DMS114 treated with DMSO at 0.1 percent for 48 hours (cell line): ENCODE data around the gene KLHL30.

Experiments
- DNase-seq: peaks from one replicate; lab custom pipeline; 2025; ENCODE audit not compliant: unreplicated experiment; lab: John Stamatoyannopoulos, UW

KLHL30 gene

GRCh38 chr2:238144262-238144661, 5.8 kb downstream of the KLHL30 start:
- DNase-seq = no peak

DNA sequence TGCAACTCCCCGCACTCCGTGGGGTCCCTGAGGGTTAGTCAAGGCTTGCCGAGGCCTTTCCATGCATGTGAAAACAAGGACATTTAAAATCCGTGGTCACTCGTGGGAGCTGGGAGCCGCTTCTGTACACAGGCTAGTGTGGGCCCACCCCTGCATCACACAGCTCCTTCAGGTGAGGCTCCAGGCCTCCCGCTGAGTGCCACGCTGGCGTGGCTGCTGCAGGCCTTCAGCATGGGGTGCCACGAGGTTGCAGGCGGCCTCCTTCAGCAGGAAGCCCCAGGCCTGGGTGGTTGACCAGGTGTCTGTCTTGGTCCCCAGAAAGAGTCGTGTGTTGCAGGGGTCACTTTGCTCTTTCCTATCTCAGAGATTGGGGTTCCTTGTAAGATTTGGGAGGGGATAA, 6.6 kb downstream of the KLHL30 start:
- DNase-seq = no peak

GRCh38 chr2:238145851-238146250, 7.4 kb downstream of the KLHL30 start:
- DNase-seq = no peak

DNA sequence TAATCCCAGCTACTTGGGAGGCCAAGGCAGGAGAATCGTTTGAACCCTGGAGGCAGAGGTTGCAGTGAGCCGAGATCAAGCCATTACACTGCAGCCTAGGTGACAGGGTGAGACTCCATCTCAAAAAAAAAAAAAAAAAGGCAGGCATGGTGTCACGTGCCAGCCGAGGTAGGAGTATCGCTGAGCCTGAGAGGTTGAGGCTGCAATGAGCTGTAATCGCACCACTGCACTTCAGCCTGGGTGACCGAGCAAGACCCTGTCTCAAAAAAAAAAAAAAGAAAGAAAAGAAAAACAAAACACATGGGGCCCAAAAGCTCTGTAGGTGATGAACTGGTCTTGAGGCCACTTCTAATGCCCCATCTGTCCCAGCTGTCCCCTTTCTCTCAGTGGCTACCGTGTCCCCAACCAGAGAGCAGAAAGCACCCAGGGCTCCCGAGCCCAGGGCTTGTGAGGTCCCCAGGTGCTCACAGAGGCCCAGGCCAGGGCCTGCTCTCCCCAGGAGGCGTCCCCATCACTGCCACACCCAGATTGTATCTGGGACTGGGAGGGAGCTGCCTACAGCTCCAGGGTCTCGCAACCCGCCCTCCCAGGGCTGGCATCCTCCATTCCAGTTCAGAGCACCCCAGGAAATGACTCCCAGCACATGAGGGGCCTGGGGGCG, 8.5 kb downstream of the KLHL30 start:
- no peak for DNase-seq

DNA sequence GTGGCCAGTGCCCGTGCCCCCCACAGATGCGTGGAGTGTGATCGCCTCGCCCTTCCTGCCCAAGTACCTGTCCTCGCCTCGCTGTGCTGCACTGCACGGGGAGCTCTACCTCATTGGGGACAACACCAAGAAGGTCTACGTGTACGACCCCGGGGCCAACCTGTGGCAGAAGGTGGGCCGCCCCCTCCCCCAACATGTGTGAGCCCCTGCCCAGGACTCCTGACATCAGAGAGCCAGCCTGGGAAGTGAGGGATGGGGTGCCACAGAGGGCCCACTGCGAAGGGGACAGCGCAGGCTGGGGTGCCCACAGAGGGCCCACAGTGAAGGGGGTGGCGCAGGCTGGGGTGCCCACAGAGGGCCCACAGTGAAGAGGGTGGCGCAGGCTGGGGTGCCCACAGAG, 10.5 kb downstream of the KLHL30 start:
- no peak for DNase-seq

GRCh38 chr2:238149841-238150572, 11.5 kb downstream of the KLHL30 start:
- DNase-seq = no peak

- no peak for DNase-seq
Measured at GRCh38 chr2:238150686-238151085, 12.2 kb downstream of the KLHL30 start.

- no peak for DNase-seq
Measured at GRCh38 chr2:238151205-238151604, 12.7 kb downstream of the KLHL30 start.

GRCh38 chr2:238151628-238152235, 13.3 kb downstream of the KLHL30 start:
- no peak for DNase-seq

DNA sequence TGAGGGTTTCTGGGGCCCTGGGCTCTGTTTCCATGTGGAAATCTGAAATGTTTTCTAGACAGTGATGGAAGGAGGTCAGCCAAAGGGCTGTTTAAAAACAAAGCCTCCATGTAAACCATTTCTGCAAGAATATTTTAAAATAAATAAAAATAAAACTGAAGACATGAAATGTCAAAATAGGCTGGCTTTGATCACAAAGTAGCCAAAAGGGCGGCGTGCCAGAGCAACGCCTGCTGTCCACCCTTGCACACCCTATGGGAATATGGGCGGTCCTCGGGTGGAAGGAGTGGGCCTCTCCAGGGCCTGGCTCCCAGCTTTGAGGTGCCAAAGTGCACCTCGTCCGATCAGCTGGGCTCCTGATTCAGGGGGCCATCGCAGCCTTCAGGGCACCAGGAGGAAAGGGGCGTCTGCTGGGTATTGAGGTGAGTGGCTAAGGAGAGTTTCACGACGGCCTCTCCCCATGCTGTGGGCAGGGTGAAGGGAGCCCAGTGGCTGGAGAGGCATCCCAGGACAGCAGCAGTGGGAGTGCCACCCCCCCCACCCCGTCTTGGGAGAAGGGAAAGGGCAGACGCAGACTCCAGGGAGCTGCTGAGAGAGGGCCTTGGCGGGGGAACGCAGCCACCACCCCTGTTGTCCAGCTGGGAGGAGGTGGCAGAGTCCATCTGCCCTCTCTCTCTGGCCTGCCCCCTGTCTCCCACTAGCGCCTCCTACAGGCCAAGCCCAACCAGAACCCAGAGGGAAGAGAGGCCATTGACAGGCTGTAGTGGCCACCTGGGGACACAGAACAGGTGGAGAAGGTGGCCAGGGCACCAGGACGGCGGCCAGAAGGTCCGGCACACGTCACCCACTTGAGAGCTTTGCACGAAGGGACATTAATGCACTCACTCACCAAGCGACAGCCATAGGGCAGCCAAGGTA, 14.6 kb downstream of the KLHL30 start:
- DNase-seq = no peak

DNA sequence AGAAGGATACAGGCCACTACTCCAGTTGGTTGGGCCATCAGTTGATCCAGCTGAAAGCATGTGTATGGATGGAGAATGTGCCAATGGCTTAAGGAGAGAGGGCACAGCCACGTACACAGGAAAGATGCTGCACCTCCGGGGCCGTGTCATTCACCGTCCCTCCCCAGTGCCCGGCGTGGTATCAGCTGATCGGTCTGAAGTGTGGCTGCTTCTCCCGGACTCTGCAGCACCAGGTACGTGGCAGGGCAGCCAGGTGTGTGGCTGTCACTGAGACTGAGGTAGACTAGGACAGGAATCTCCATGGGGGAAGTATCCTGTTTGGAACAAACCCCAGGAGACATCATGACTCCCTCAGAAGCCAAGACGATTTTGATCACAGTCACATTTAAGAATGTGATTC, 16.1 kb downstream of the KLHL30 start:
- no peak for DNase-seq

DNA sequence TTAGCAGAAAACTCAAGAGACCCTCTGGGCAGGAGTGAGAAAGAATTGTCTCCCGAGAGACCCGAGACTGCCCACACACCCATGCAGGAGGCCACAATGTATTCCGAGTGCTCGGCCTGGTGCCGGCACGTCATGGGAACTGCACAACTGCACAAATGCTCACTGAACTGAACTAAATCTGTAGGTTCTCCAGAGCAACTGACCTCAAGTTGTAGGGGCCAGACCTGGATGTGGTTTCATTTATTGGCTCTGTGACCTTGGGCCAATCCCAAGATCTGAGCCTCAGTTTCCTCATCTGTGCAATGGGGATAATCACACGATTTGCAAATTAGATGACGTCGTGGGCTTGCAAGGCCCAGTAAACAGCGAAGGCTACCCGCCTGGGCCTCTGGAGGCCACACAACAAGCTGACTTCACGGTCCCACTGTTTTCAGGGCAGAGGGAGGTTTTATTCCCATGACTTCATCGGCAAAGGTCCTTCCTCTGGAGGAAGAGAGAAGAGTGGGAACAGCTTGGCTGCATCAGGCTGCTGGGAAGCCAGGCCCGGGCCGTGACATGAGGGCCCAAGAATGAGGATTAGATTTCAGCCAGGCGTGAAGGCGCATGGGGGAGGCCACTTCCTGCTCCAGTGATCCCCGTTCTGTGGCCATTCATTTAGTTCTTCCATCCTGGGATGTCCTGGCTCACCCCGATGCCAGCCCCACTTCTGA, 16.7 kb downstream of the KLHL30 start:
- DNase-seq = no peak

GRCh38 chr2:238155761-238156694, 17.6 kb downstream of the KLHL30 start:
- DNase-seq = no peak

DNA sequence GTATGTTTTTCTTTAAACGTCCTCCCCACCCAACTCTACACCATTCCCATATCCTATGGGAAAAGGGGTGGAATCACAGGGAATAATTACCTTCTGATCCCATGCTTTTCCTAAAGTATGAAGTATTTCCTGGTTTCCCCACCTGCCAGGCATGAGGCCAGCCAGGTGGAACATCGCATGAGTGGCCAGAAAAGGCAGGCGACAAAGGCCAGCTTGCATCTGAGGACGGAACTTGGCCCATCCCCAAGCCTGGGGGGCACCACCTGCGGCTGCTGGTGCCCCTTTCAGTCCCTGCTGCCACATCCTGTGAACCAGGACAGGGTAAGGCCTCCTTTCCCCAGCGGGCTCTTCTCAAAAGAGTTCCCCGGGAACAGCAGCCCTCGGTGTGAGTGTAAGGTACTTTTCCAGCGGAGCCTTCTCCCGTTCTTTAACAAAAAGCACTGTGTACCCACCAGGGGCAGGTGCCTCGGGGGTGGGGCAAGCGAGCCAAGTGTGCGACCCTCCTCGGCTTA, 19.1 kb downstream of the KLHL30 start:
- no peak for DNase-seq

GRCh38 chr2:238158018-238158508, 19.6 kb downstream of the KLHL30 start:
- no peak for DNase-seq

- DNase-seq = no peak
Measured at GRCh38 chr2:238158509-238159070, 20.1 kb downstream of the KLHL30 start, which contains the start of gene ERFE. TSS of gene ERFE (plus strand) at chr2:238158970. CDS start at chr2:238159008, 38 bp downstream.

DNA sequence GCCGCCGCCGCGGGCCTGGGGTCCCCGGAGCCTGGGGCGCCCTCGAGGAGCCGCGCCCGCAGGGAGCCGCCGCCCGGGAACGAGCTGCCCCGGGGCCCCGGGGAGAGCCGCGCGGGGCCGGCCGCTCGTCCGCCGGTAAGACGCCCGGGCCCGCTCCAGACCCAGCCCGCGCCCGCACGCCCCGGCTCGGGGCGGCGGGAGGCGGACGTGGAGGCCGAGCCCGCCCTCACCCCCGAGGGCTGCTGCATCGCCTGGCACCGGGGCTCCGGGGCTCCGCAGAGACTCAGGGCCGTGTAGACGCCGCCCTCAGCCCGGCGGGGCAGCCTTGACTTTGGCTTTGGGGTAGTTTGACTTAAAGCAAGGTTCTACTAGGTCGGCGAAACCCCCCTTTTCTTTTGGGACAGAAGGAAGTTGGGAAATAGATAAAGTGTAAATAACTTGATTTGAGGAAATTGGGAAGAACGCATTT, 20.6 kb downstream of the KLHL30 start:
- DNase-seq = no peak

DNA sequence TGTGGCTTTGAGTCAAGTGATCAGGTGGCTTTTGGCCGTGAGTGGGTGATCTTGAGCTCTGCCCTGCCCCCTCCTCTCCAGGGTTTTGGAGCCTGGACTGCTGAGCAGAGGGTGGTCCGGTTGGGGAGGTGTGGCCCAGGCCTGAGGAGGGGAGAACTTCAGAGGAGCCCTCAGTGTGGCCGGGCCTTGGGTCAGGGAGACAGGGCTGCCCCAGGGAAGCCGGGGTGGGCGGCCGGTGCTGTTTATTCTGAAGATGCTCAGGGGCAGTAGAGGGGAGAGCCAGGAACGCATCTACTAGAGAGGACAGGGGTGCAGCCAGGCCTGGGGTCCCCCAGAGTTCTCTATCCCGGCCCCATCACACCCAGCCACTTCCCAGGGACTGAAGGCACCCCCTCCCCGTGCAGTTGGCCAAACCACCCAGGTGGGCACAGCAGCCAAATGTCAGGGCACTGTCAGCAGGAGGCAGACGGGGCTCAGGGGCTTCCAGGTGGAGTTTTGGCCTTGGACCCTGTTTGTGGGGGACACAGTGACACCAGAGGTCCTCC, 21.3 kb downstream of the KLHL30 start:
- DNase-seq = no peak
